Hematopoietic multipotent progenitor cell treated with erythropoietin and hydrocortisone succinate and interleukin-3 and kit ligand, for 4 days (in vitro differentiated cells): Measurements from ENCODE around the gene EIF4A2.
"Not testable (repeated sequence)": the region's sequence is repeated elsewhere in the genome, so short reads cannot be mapped to it uniquely, and the experiment has no call there.

Source experiments
- DNase-seq: peaks from one replicate; pipeline ENCODE4 v3.0.0-alpha.2; 2015

Gene EIF4A2

DNA sequence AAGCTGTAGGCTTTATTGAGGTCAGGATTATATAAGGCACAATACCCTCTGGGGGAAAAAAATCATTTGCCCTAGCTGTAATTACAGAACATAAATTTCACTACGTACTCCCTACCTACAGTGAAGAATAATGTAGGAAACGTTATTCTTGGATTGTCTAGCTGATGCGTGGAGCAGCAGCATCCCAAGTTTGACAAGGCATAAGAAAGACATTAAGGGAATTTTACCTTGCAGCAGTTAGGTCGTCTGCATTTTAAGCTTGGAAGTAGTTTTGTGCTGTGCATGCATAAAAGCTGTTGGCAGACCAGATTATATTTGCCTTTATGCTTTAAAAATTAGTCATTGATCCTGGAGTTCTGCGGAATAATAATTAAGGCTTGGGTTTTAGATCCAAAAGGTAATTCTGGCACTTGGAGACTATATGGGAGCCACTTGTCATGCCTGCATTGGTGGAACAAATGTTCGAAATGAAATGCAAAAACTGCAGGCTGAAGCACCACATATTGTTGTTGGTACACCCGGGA is 2.2 kb downstream of the EIF4A2 start:
- DNase-seq, result no peak

GRCh38 chr3:186786922-186787321 is 3.5 kb downstream of the EIF4A2 start:
- peak; percentile 20 for DNase-seq

GRCh38 chr3:186787642-186788481 is 4.5 kb downstream of the EIF4A2 start:
- DNase-seq, result peak; percentile 19

DNA sequence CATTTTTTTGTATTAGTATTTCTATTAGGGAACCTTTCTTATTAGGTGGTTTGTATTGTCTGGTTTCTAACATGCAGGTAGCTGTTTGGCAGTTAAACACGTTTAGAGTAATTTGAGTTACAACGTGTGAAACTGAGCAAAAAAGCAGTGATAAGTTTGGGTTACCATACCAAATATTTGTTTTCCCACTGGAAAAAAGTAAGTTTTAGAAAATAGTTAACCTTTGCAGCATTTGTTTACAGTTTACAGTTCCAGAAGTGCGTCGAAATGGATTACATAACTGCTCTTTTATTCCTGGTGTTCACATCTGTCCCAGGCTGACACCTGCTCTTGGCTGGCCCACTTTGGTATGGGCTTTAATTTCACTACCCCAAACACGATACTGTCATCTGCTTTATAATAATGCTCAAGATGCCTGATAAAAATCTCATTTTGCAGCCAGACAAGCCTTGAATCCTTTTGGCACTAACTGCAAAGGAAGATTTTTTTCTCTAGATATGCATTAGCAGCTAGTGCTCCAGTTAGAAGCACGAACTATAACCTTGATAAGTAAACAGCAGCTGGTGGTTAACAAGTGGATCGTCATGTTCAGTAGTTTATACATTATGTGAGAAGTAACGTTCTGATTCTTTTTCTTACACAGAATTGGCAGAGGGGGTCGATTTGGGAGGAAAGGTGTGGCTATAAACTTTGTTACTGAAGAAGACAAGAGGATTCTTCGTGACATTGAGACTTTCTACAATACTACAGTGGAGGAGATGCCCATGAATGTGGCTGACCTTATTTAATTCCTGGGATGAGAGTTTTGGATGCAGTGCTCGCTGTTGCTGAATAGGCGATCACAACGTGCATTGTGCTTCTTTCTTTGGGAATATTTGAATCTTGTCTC is 5.3 kb downstream of the EIF4A2 start:
- peak; percentile 33 for DNase-seq

DNA sequence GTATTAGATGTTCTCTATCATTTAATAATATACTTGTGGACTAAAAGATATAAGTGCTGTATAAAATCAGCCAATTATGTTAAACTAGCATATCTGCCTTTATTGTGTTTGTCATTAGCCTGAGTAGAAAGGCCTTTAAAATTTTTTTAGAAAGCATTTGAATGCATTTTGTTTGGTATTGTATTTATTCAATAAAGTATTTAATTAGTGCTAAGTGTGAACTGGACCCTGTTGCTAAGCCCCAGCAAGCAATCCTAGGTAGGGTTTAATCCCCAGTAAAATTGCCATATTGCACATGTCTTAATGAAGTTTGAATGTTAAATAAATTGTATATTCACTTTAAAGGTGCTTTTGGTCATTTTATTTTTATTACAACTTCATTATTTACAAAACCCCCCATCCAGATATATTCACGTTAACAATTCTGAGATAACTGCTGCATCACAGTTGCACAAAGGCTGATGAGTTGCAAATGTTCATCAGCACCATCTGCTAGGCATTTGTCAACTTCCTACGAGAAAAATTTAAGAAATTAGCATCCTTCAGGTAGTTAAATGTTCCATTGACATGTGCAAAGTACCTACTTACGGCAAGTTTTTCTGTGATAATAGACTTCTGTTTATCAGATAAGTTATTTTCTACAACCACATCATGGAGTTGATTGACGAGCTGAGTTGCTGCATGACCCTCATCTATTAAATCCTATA is 6.3 kb downstream of the EIF4A2 start:
- DNase-seq, result no peak

GRCh38 chr3:186790261-186790981 is 7.0 kb downstream of the EIF4A2 start:
- peak; percentile 63 for DNase-seq

GRCh38 chr3:186798239-186798874 is 15.0 kb downstream of the EIF4A2 start:
- DNase-seq, result no peak

GRCh38 chr3:186800285-186800684 is 16.9 kb downstream of the EIF4A2 start:
- no peak for DNase-seq

DNA sequence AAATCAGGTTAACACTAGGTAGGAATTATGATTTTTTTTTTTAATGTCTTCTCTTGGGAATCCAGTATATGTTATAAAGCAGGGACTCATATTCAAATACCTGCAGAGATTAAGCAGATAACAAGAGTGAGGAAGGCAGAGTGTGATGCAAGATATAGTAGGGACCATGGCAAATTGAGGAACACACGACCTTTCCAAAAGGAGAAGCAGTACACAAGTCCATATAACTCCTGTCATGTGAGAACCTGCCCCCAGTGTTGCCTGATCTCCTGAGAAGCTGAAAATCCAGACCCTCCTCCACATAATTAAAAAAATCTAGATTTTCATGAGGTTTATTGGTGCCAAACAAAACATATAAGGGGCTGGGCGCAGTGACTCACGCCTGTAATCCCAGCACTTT is 19.3 kb downstream of the EIF4A2 start:
- DNase-seq, result no peak

DNA sequence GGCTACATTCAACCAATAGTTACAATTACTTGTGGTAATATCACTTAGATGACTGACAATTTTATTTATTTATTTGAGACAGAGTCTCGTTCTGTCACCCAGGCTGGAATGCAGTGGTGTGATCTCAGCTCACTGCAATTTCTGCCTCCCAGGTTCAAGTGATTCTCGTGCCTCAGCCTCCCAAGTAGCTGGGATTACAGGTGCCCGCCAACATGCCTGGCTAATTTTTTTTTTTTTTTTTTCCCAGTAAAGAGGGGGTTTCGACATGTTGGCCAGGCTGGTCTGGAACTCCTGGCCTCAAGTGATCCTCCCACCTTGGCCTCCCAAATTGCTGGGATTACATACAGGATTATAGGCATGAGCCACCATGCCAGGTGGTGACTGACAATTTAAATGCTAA is 20.1 kb downstream of the EIF4A2 start:
- DNase-seq, result not testable (repeated sequence)

DNA sequence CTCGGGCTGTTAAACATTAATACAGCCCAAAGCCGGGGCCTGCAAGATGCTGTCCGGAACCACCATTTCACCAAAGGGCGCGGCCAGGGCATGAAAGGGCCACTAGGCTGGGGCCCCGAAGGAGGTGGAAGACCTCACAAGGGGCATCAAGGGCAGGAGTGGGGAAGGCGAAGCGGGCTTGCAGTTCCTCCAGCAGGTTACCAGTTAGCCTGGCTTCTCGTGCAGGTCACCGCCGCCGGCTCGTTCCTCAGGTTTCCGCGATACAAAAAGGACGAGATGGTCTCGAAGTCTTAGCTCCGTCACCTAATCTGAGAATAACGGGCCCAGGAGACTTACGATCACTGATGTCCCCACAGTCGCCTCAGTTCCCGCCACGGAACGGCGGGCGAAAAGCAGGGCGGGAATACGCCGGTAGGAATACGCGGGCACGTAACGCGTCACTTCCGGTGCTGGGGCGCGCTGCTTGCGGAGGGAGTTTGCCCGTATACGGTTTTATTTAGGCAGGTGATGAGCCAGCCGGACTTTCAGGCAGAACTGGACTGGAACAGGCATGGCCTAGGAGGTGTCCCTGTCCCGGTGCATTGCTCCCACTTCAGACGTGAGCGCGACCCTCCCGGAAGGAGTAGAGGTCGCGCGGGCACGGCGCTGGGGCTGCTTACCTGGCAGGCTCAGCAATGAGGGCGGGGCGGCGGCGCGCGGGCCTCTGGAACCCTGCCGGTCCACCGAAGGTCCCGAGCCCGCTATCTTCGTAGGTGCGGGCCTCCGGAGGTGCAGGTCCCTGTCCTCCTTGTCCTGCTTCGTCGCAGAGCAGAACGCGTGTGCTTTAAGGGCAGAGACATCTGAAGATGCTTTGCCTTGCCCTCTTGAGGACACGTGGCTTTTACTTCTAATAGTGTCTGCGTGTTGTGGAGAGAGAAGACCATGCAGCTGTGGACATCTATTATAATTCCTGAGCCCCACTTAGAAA is 23.0 kb downstream of the EIF4A2 start, which contains the start of gene RFC4:
Gene RFC4 (minus strand): TSS at position 394 of the 967 bp plus-strand sequence. CDS start 1,769 bp downstream, outside the sequence.
- DNase-seq, result peak; percentile 95

GRCh38 chr3:186807231-186807630 is 23.9 kb downstream of the EIF4A2 start:
- peak; percentile 72 for DNase-seq

GRCh38 chr3:186810336-186810996 is 27.1 kb downstream of the EIF4A2 start:
- DNase-seq, result peak; percentile 67

DNA sequence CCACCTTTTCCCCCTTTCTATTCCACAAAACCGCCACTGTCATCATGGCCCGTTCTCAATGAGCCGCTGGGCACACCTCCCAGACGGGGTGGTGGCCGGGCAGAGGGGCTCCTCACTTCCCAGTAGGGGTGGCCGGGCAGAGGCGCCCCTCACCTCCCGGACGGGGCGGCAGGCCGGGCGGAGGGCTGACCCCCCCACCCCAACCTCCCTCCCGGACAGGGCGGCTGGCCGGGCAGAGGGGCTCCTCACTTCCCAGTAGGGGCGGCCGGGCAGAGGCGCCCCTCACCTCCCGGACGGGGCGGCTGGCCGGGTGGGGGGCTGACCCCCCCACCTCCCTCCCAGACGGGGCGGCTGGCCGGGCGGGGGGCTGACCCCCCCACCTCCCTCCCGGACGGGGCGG is 27.9 kb downstream of the EIF4A2 start:
- not testable (repeated sequence) for DNase-seq

- no peak for DNase-seq
These were observed 30.7 kb downstream of the EIF4A2 start for GRCh38 chr3:186814100-186814499.

- peak; percentile 68 for DNase-seq
These were observed 32.1 kb downstream of the EIF4A2 start for GRCh38 chr3:186815435-186815834.

- DNase-seq, result no peak
These were observed 35.1 kb downstream of the EIF4A2 start for GRCh38 chr3:186818516-186818915.

GRCh38 chr3:186818956-186819355 is 35.6 kb downstream of the EIF4A2 start:
- no peak for DNase-seq
